ENCODE data around the gene DCUN1D3. TPM values are rescaled to one million over a fixed set of nuclear protein-coding genes. Genes with fewer than 3 reads are reported as not detected.

The DCUN1D3 gene
- total and polyA plus RNA-seq, 3 donors from 2014 or later: 15.2 to 19.5 (median 16.5) TPM

DNA sequence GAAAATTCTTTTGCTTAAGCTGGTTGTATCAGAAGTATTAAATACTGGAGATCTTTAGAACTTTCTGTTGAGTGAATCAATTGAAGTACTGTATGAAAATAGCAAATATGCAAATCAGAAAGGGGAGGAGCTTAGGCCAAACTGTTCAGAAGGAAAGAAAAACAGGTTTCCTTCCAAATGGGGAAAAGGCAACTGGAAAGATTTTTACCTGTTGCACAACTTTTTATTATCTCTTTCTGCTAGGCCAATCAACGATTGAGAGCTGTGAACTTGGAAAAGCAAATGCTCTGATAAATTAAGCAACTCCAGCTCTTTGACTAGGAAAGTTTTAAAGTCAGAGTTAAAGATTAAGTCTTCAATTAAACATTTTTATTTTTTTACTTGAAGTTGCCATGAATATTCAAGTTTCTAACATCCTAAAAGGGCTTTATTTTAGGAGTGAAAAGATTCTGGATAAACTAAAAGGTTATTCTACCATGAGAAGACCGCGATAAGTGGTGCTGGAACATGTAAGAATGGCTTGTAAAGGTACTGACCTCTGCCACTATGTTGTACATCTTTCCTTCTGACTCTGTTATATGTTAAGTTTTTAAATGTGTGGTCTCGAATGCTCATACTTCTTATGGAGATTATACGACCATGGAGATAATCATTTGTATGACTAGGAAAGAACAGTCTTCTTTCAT is 16.5 kb downstream of the DCUN1D3 start:
- Histone ChIP-seq H3K36me3 (ENCODE audit: low read depth, missing control alignments) (no peaks in the 10 kb centered on the region), H3K9me3 (no peaks in the 10 kb centered on the region), H3K27me3 (no peaks in the 10 kb centered on the region), H3K4me1 (no peaks in the 10 kb centered on the region), H3K27ac (no peak overlapping the region), H3K4me3 (no peak overlapping the region)
- TF ChIP-seq, protein P1, sequence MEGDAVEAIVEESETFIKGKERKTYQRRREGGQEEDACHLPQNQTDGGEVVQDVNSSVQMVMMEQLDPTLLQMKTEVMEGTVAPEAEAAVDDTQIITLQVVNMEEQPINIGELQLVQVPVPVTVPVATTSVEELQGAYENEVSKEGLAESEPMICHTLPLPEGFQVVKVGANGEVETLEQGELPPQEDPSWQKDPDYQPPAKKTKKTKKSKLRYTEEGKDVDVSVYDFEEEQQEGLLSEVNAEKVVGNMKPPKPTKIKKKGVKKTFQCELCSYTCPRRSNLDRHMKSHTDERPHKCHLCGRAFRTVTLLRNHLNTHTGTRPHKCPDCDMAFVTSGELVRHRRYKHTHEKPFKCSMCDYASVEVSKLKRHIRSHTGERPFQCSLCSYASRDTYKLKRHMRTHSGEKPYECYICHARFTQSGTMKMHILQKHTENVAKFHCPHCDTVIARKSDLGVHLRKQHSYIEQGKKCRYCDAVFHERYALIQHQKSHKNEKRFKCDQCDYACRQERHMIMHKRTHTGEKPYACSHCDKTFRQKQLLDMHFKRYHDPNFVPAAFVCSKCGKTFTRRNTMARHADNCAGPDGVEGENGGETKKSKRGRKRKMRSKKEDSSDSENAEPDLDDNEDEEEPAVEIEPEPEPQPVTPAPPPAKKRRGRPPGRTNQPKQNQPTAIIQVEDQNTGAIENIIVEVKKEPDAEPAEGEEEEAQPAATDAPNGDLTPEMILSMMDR (IDR thresholded peaks at IDR 0.05): no peak
- no peak for TF ChIP-seq POLR2A (IDR thresholded peaks at IDR 0.05)
- DNase-seq: no peak
- 75 to 83% methylated on average over 5 of the region's 5 CpGs for WGBS, 2 donors
- intact Hi-C loops (cut with DNase I; ENCODE audit: low total_unique reads): no loop called here

DNA sequence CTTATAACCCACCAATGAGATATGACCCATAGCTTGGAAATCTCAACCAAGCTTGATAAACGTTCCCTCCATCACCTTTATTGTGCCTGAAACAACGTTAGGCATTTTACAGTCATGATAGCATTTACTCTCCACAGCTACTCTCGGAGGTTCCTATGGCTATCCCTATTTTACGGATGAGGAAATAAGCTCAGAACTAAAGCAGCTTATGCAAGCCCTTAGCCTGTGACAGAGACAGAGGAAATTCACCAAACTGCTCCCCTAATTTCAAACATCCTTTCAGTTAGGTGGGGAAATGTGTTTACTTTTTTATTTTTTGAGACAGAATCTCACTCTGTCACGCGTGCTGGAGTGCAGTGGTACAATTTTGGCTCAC is 18.7 kb downstream of the DCUN1D3 start:
- intact Hi-C loops (cut with DNase I; ENCODE audit: low total_unique reads): no loop called here
- DNase-seq: no peak
- Histone ChIP-seq H3K27ac (no peak overlapping the region), H3K36me3 (ENCODE audit: low read depth, missing control alignments) (no peaks in the 10 kb centered on the region), H3K9me3 (no peaks in the 10 kb centered on the region), H3K4me1 (no peaks in the 10 kb centered on the region), H3K4me3 (no peak overlapping the region), H3K27me3 (no peaks in the 10 kb centered on the region)
- 83 to 90% methylated on average over 6 of the region's 6 CpGs for WGBS, 2 donors
- TF ChIP-seq POLR2A (IDR thresholded peaks at IDR 0.05): no peak
- TF ChIP-seq, protein P1 (IDR thresholded peaks at IDR 0.05): no peak

DNA sequence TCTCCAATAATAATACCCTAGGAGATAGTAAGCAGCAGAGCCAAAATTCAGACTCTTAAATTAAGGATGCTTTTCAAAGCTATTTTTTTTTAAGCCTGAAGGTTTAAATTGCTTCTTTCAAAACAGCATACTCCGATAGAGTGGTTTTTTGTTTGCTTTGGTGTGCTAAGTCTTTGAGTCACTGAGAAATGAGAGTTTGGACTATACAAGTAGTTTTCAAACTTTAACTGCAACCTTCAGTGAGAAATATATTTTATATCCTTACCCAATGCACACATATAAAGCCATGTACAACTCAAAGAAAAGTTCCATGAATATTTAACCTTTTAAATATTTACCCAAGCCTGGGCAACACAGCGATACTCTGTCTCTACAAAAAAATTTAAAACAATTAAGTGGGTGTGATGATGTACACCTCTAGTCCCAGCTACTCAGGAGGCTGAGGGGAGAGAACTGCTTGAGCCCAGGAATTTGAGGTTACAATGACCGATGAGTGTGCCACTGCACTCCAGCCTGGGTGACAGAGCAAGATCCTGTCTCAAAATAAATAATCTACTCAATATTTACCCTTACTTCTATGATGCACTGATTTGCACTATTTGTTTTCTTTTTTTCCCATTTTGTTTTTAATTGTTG is 19.2 kb downstream of the DCUN1D3 start:
- Histone ChIP-seq H3K9me3 (no peaks in the 10 kb centered on the region), H3K36me3 (ENCODE audit: low read depth, missing control alignments) (no peaks in the 10 kb centered on the region), H3K4me3 (no peak overlapping the region), H3K27ac (no peak overlapping the region), H3K4me1 (no peaks in the 10 kb centered on the region), H3K27me3 (no peaks in the 10 kb centered on the region)
- TF ChIP-seq, protein P1 (IDR thresholded peaks at IDR 0.05): no peak
- TF ChIP-seq POLR2A (IDR thresholded peaks at IDR 0.05): no peak
- no peak for DNase-seq
- 79 to 87% methylated on average over 3 of the region's 3 CpGs for WGBS, 2 donors
- intact Hi-C loops (cut with DNase I; ENCODE audit: low total_unique reads): no loop called here

DNA sequence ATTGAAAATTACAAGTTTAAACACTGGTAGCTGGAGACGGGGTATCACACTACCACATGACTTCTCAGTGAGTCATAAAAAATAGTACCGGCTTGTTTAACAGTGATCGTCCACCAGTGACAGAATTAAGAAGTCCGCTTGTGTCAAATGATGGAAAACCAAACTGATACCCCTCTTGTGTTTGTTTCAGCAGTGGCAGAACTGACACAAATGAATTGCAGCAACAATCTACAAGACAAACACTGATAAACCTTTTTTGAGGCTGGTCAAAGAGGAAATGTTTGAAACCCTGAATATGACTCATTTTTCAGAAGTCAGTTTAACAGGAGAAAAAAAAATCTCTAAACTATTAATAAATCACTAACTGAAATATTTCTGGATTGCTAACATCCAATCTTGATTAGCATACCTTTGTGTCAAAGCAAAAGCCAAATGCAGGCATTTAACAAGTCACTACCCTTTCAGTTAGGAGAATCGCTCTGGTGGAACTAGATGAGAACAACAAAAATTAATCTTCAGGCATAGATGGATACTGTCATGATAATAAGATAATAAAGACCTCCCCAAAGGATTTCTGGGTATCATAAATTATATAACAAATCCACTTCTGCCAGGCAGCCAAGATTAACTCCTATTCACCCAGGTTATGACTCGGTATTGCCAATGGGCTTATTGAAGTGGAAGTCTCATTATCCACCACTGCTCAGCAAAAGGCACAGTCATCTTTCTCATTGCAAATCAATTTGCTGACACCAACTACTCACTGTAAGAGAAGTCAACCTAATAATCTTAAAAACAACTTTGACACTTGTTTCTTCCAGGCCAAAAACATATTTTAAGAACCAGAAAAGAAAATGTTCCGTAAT is 20.8 kb downstream of the DCUN1D3 start:
- H3K36me3 ChIP-seq (ENCODE audit: low read depth, missing control alignments): no peaks in the 10 kb centered on the region
- DNase-seq: no peak
- no peak overlapping the region for H3K27ac ChIP-seq
- no peaks in the 10 kb centered on the region for H3K4me1 ChIP-seq
- TF ChIP-seq POLR2A (IDR thresholded peaks at IDR 0.05): no peak
- H3K4me3 ChIP-seq: no peak overlapping the region
- no peaks in the 10 kb centered on the region for H3K27me3 ChIP-seq
- intact Hi-C loops (cut with DNase I; ENCODE audit: low total_unique reads): no loop called here
- H3K9me3 ChIP-seq: no peaks in the 10 kb centered on the region
- 63 to 77% methylated on average over 7 of the region's 7 CpGs for WGBS, 2 donors

DNA sequence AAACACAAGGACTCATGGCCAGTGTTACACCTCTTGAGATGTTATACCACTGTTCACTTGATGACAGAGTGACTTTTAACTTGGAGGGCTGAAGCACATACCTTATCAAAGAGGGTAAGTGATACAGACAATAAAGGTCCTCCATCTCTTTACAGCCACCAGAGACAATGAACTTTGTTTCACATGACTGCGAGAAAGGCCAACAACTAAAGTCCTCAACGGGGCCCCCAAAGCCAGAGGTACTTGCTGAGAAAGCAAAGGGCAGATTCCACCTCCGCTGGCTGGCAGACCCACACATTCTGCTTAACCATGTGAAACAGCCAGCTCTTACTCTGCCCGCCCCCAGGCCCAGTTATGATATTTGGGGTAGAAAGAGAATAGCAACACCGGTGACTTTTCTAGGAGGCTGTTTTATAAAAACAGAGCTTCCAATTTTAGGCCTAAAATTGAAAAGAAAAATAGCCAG is 21.4 kb downstream of the DCUN1D3 start:
- H3K27ac ChIP-seq: no peak overlapping the region
- WGBS, 2 donors: 68 to 71% methylated on average over 5 of the region's 5 CpGs
- H3K4me3 ChIP-seq: no peak overlapping the region
- no peaks in the 10 kb centered on the region for H3K27me3 ChIP-seq
- intact Hi-C loops (cut with DNase I; ENCODE audit: low total_unique reads): no loop called here
- no peaks in the 10 kb centered on the region for H3K36me3 ChIP-seq (ENCODE audit: low read depth, missing control alignments)
- DNase-seq: no peak
- TF ChIP-seq POLR2A (IDR thresholded peaks at IDR 0.05): no peak
- TF ChIP-seq, protein P1 (IDR thresholded peaks at IDR 0.05): no peak
- H3K4me1 ChIP-seq: no peaks in the 10 kb centered on the region
- H3K9me3 ChIP-seq: no peaks in the 10 kb centered on the region

Data from testis (tissue), 3 donors.